ENCODE results near the gene PPP1R11. TPM values are rescaled to one million over a fixed set of nuclear protein-coding genes. Genes with fewer than 3 reads are reported as not detected.

PPP1R11 gene
- total and polyA plus RNA-seq, 2 of the 4 experiments (the other 2 are of a cell fraction) = 15.6 to 46.0 TPM

GRCh38 chr6:30116724-30117123 is 49.7 kb downstream of the PPP1R11 start:
- Histone ChIP-seq H3K14ac (replicated peaks; ENCODE audit: low read depth, low read length) (no peak overlapping the region), H3K79me1 (ENCODE audit: low read depth in 1 of 2, low read length in 2 of 2) (no peaks in the 10 kb centered on the region), H3K18ac (ENCODE audit: low read depth, low read length) (no peak overlapping the region), H3K23ac (ENCODE audit: low read depth, low read length) (no peak overlapping the region), H3K9me3 (ENCODE audit: control insufficient read depth, insufficient read depth, low read length) (no peaks in the 10 kb centered on the region), H4K20me1 (ENCODE audit: insufficient read depth, low read length) (no peaks in the 10 kb centered on the region), H2BK5ac (ENCODE audit: low read depth, low read length, poor library complexity, severe bottlenecking) (no peak overlapping the region), H2AK5ac (ENCODE audit: low read depth, low read length) (no peak overlapping the region), H3K56ac (ENCODE audit: extremely low read depth, insufficient read depth, low read length) (no peak overlapping the region), H3K9ac (ENCODE audit: low read depth, low read length) (no peak overlapping the region), H2AK9ac (replicated peaks; ENCODE audit: low read depth, low read length, poor library complexity) (no peak overlapping the region), H3K27me3 (ENCODE audit: control insufficient read depth, insufficient read depth, low read length) (peaks cover 26% of the 10 kb centered on the region), H3K4me2 (ENCODE audit: low read depth, low read length) (no peak overlapping the region), H3K36me3 (ENCODE audit: control insufficient read depth, insufficient read depth, low read length) (no peaks in the 10 kb centered on the region), H2BK15ac (ENCODE audit: low read depth, low read length) (no peak overlapping the region), H3K4me1 (ENCODE audit: control insufficient read depth, insufficient read depth, low read length) (peaks cover 2% of the 10 kb centered on the region; the same call in 1 of the 2 replicates), H3K9me1 (ENCODE audit: insufficient read depth, low read length) (no peaks in the 10 kb centered on the region), H3K27ac (ENCODE audit: insufficient read depth, low read length) (no peak overlapping the region), H2BK120ac (ENCODE audit: low read depth, low read length) (no peak overlapping the region), H4K91ac (ENCODE audit: insufficient read depth, low read depth, low read length) (no peak overlapping the region), H4K5ac (ENCODE audit: low read depth, low read length) (no peak overlapping the region), H2AFZ (replicated peaks; ENCODE audit: low read length, poor library complexity) (no peak overlapping the region), H3K4ac (ENCODE audit: low read depth, low read length) (no peak overlapping the region), H4K8ac (ENCODE audit: low read depth in 2 of 2, low read length in 2 of 2) (no peak overlapping the region), H3K4me3 (ENCODE audit: insufficient read depth, low read depth, low read length) (no peak overlapping the region), H2BK20ac (ENCODE audit: low read depth, low read length) (no peak overlapping the region)
- in situ Hi-C loops (cut with MboI; ENCODE audit: low sequenced_read_pairs) = no loop called here
- DNase-seq (no peak), ATAC-seq (ENCODE audit: low read depth) (no peak)
- TF ChIP-seq CHD1 (IDR thresholded peaks at IDR 0.05; ENCODE audit: low read depth, low read length) = no peak
- TF ChIP-seq RCOR1 (IDR thresholded peaks at IDR 0.05; ENCODE audit: insufficient replicate concordance, low read length) = no peak
- TF ChIP-seq POLR2A (IDR thresholded peaks at IDR 0.05; ENCODE audit: low read depth, low read length) = no peak
- no peak for TF ChIP-seq BHLHE40 (IDR thresholded peaks at IDR 0.05; ENCODE audit: low read depth, low read length)
- TF ChIP-seq USF2 (IDR thresholded peaks at IDR 0.05; ENCODE audit: low read depth, low read length) = no peak
- TF ChIP-seq CTCF (conservative IDR thresholded peaks at IDR 0.05; ENCODE audit: low read depth, low read length) = no peak
- no peak for TF ChIP-seq ELK1 (IDR thresholded peaks at IDR 0.05; ENCODE audit: borderline replicate concordance, low read depth, low read length)
- TF ChIP-seq MAFK (IDR thresholded peaks at IDR 0.05; ENCODE audit: low read depth, low read length) = no peak
- no peak for TF ChIP-seq RFX5 (IDR thresholded peaks at IDR 0.05; ENCODE audit: low read depth, low read length)
- TF ChIP-seq MXI1 (IDR thresholded peaks at IDR 0.05; ENCODE audit: borderline replicate concordance, low read depth, low read length) = no peak
- TF ChIP-seq NFE2L2 (IDR thresholded peaks at IDR 0.05; ENCODE audit: low read depth, low read length) = no peak
- no peak for TF ChIP-seq MAZ (IDR thresholded peaks at IDR 0.05; ENCODE audit: borderline replicate concordance, low read depth, low read length)
- TF ChIP-seq RAD21 (IDR thresholded peaks at IDR 0.05; ENCODE audit: low read length) = no peak
- TF ChIP-seq FOS (IDR thresholded peaks at IDR 0.05; ENCODE audit: low read depth, low read length) = no peak
- no peak for TF ChIP-seq CEBPB (IDR thresholded peaks at IDR 0.05; ENCODE audit: low read depth, low read length)
- ChIA-PET POLR2A (ENCODE audit: unreplicated experiment) (no interaction called here), CTCF (no interaction called here)
- dilution Hi-C loops (cut with HindIII; ENCODE audit: low sequenced_read_pairs, unreplicated experiment) = no loop called here
- intact Hi-C loops (cut with micrococcal nuclease) = no loop called here
- no CpG with 5 or more reads among the region's 6 CpGs for WGBS, 2 experiments (ENCODE audit: extremely low coverage in 2 of 2, insufficient read length in 1 of 2)
- BruUV-seq (replicated peaks) = no TSS peak

All from IMR-90 (cell line).